ENCODE data around the gene ZNF365.
"Not testable (repeated sequence)": the region's sequence is repeated elsewhere in the genome, so short reads cannot be mapped to it uniquely, and the experiment has no call there.

The ZNF365 gene

GRCh38 chr10:62373995-62374861 is at the start of gene ZNF365:
Gene ZNF365 (plus strand): TSS chr10:62374369. CDS start chr10:62376194, 1,825 bp downstream.
- DNase-seq (ENCODE audit: low read depth): peak; percentile 49

GRCh38 chr10:62326176-62326575 is 48.0 kb upstream of the ZNF365 start:
- DNase-seq (ENCODE audit: low read depth): no peak

- no peak for DNase-seq (ENCODE audit: low read depth)
Measured at GRCh38 chr10:62327885-62328284, 46.3 kb upstream of the ZNF365 start.

- no peak for DNase-seq (ENCODE audit: low read depth)
Measured at GRCh38 chr10:62330213-62330612, 44.0 kb upstream of the ZNF365 start.

- DNase-seq (ENCODE audit: low read depth): no peak
Measured at GRCh38 chr10:62332406-62332805, 41.8 kb upstream of the ZNF365 start.

GRCh38 chr10:62333135-62333889 is 40.9 kb upstream of the ZNF365 start:
- DNase-seq (ENCODE audit: low read depth): no peak

- no peak for DNase-seq (ENCODE audit: low read depth)
Measured at GRCh38 chr10:62333988-62334682, 40.0 kb upstream of the ZNF365 start.

- no peak for DNase-seq (ENCODE audit: low read depth)
Measured at GRCh38 chr10:62335326-62335725, 38.8 kb upstream of the ZNF365 start.

- no peak for DNase-seq (ENCODE audit: low read depth)
Measured at GRCh38 chr10:62336404-62336803, 37.8 kb upstream of the ZNF365 start.

- DNase-seq (ENCODE audit: low read depth): no peak
Measured at GRCh38 chr10:62341419-62341818, 32.8 kb upstream of the ZNF365 start.

GRCh38 chr10:62343000-62343399 is 31.2 kb upstream of the ZNF365 start:
- no peak for DNase-seq (ENCODE audit: low read depth)

- no peak for DNase-seq (ENCODE audit: low read depth)
Measured at GRCh38 chr10:62348029-62348428, 26.1 kb upstream of the ZNF365 start.

GRCh38 chr10:62352356-62352970 is 21.7 kb upstream of the ZNF365 start:
- no peak for DNase-seq (ENCODE audit: low read depth)

GRCh38 chr10:62354916-62355315 is 19.3 kb upstream of the ZNF365 start:
- no peak for DNase-seq (ENCODE audit: low read depth)

- no peak for DNase-seq (ENCODE audit: low read depth)
Measured at GRCh38 chr10:62356447-62356846, 17.7 kb upstream of the ZNF365 start.

GRCh38 chr10:62358151-62358550 is 16.0 kb upstream of the ZNF365 start:
- DNase-seq (ENCODE audit: low read depth): not testable (repeated sequence)

GRCh38 chr10:62373639-62373994 is 552 bp upstream of the ZNF365 start:
- DNase-seq (ENCODE audit: low read depth): no peak

- no peak for DNase-seq (ENCODE audit: low read depth)
Measured at GRCh38 chr10:62374862-62375710, 917 bp downstream of the ZNF365 start.

- DNase-seq (ENCODE audit: low read depth): no peak
Measured at GRCh38 chr10:62376071-62377025, 2.2 kb downstream of the ZNF365 start.

GRCh38 chr10:62377026-62377415 is 2.9 kb downstream of the ZNF365 start:
- DNase-seq (ENCODE audit: low read depth): no peak
